Activated naive CD8-positive, alpha-beta T cell treated with anti-CD3 and anti-CD28 coated beads, Interleukin-2, amount 50 U/mL, for 24 hours (primary cell): Measurements from ENCODE around the gene TIAM2.
"Not testable (repeated sequence)": the region's sequence is repeated elsewhere in the genome, so short reads cannot be mapped to it uniquely, and the experiment has no call there.

ENCODE experiments used
- ATAC-seq: fragments of 150-1000 bp; cut with Tn5 transposase; one replicate; pipeline ENCODE4 v1.10.0; 2021
- DNase-seq: peaks from one replicate; pipeline ENCODE4 v3.0.0; 2021
- H3K27ac Mint-ChIP-seq: one replicate; pipeline ENCODE4 v1.8.0; 2021; ENCODE audit warnings: mild to moderate bottlenecking, mixed read lengths
- H3K27me3 Mint-ChIP-seq: one replicate; pipeline ENCODE4 v1.8.0; 2021; ENCODE audit warnings: mixed read lengths
- H3K36me3 Mint-ChIP-seq: one replicate; pipeline ENCODE4 v1.8.0; 2021; ENCODE audit warnings: low read depth, mixed read lengths
- H3K4me1 Mint-ChIP-seq: one replicate; pipeline ENCODE4 v1.8.0; 2021; ENCODE audit warnings: mixed read lengths
- H3K4me3 Mint-ChIP-seq: one replicate; pipeline ENCODE4 v1.8.0; 2021; ENCODE audit warnings: mild to moderate bottlenecking, moderate library complexity, mixed read lengths
- H3K9me3 Mint-ChIP-seq: one replicate; pipeline ENCODE4 v1.8.0; 2021; ENCODE audit warnings: mixed read lengths

Gene TIAM2

GRCh38 chr6:155077784-155078183, 82.7 kb downstream of the TIAM2 start:
- peaks cover 24% of the 10 kb centered on the region for H3K4me1 Mint-ChIP-seq
- ATAC-seq: no peak
- H3K36me3 Mint-ChIP-seq: no peaks in the 10 kb centered on the region
- no peaks in the 10 kb centered on the region for H3K9me3 Mint-ChIP-seq
- H3K27ac Mint-ChIP-seq: no peak overlapping the region
- H3K4me3 Mint-ChIP-seq: no peak overlapping the region
- H3K27me3 Mint-ChIP-seq: peaks cover 3% of the 10 kb centered on the region
- DNase-seq: no peak

GRCh38 chr6:155078331-155078745, 83.2 kb downstream of the TIAM2 start:
- ATAC-seq (no peak), DNase-seq (no peak)
- Mint-ChIP-seq H3K9me3 (no peaks in the 10 kb centered on the region), H3K27me3 (peaks cover 3% of the 10 kb centered on the region), H3K4me3 (no peak overlapping the region), H3K4me1 (peaks cover 24% of the 10 kb centered on the region), H3K27ac (peak overlapping the region; percentile 28), H3K36me3 (no peaks in the 10 kb centered on the region)

GRCh38 chr6:155079985-155080452, 84.9 kb downstream of the TIAM2 start:
- DNase-seq: no peak
- peak; percentile 75 for ATAC-seq

GRCh38 chr6:155080881-155081845, 86.0 kb downstream of the TIAM2 start:
- no peak for ATAC-seq
- Mint-ChIP-seq H3K27me3 (peaks cover 3% of the 10 kb centered on the region), H3K4me3 (no peak overlapping the region), H3K9me3 (no peaks in the 10 kb centered on the region), H3K4me1 (peaks cover 24% of the 10 kb centered on the region), H3K27ac (peak overlapping the region; percentile 29), H3K36me3 (no peaks in the 10 kb centered on the region)
- DNase-seq: no peak

More at GRCh38 chr6:155079985-155080452, 84.9 kb downstream of the TIAM2 start:
- no peaks in the 10 kb centered on the region for H3K9me3 Mint-ChIP-seq
- no peak overlapping the region for H3K4me3 Mint-ChIP-seq
- peaks cover 24% of the 10 kb centered on the region for H3K4me1 Mint-ChIP-seq
- no peaks in the 10 kb centered on the region for H3K36me3 Mint-ChIP-seq
- peak overlapping the region; percentile 70 for H3K27ac Mint-ChIP-seq
- H3K27me3 Mint-ChIP-seq: peaks cover 3% of the 10 kb centered on the region

GRCh38 chr6:155084431-155085123, 89.5 kb downstream of the TIAM2 start:
- Mint-ChIP-seq H3K4me3 (no peak overlapping the region), H3K27me3 (peaks cover 5% of the 10 kb centered on the region), H3K9me3 (no peaks in the 10 kb centered on the region), H3K36me3 (no peaks in the 10 kb centered on the region), H3K27ac (no peak overlapping the region), H3K4me1 (peaks cover 14% of the 10 kb centered on the region)
- no peak for DNase-seq
- no peak for ATAC-seq

- Mint-ChIP-seq H3K9me3 (no peaks in the 10 kb centered on the region), H3K4me3 (no peak overlapping the region), H3K27ac (no peak overlapping the region), H3K4me1 (peaks cover 5% of the 10 kb centered on the region), H3K27me3 (peaks cover 8% of the 10 kb centered on the region), H3K36me3 (no peaks in the 10 kb centered on the region)
- no peak for ATAC-seq
- DNase-seq: no peak
Observed at GRCh38 chr6:155085582-155086257, 90.6 kb downstream of the TIAM2 start.

- Mint-ChIP-seq H3K27me3 (peaks cover 5% of the 10 kb centered on the region), H3K27ac (no peak overlapping the region), H3K4me3 (no peak overlapping the region), H3K36me3 (no peaks in the 10 kb centered on the region), H3K4me1 (peaks cover 10% of the 10 kb centered on the region), H3K9me3 (no peaks in the 10 kb centered on the region)
- ATAC-seq (no peak), DNase-seq (no peak)
Observed at GRCh38 chr6:155088856-155089255, 93.7 kb downstream of the TIAM2 start.

- no peak for ATAC-seq
- no peak for DNase-seq
- H3K4me3 Mint-ChIP-seq: no peak overlapping the region
- no peaks in the 10 kb centered on the region for H3K9me3 Mint-ChIP-seq
- H3K27me3 Mint-ChIP-seq: peaks cover 5% of the 10 kb centered on the region
- no peak overlapping the region for H3K27ac Mint-ChIP-seq
- H3K4me1 Mint-ChIP-seq: peaks cover 13% of the 10 kb centered on the region
- no peaks in the 10 kb centered on the region for H3K36me3 Mint-ChIP-seq
Observed at GRCh38 chr6:155089746-155090145, 94.6 kb downstream of the TIAM2 start.

GRCh38 chr6:155090166-155090565, 95.1 kb downstream of the TIAM2 start:
- Mint-ChIP-seq H3K27ac (no peak overlapping the region), H3K27me3 (peaks cover 5% of the 10 kb centered on the region), H3K4me1 (peaks cover 17% of the 10 kb centered on the region), H3K4me3 (no peak overlapping the region), H3K36me3 (no peaks in the 10 kb centered on the region), H3K9me3 (no peaks in the 10 kb centered on the region)
- ATAC-seq: no peak
- no peak for DNase-seq

GRCh38 chr6:155091756-155092155, 96.6 kb downstream of the TIAM2 start:
- H3K36me3 Mint-ChIP-seq: no peaks in the 10 kb centered on the region
- ATAC-seq (no peak), DNase-seq (no peak)
- peaks cover 7% of the 10 kb centered on the region for H3K27me3 Mint-ChIP-seq
- no peak overlapping the region for H3K27ac Mint-ChIP-seq
- peaks cover under 1% of the 10 kb centered on the region for H3K9me3 Mint-ChIP-seq
- H3K4me1 Mint-ChIP-seq: peaks cover 18% of the 10 kb centered on the region
- no peak overlapping the region for H3K4me3 Mint-ChIP-seq

- Mint-ChIP-seq H3K4me1 (peaks cover 18% of the 10 kb centered on the region), H3K4me3 (no peak overlapping the region), H3K36me3 (peaks cover 3% of the 10 kb centered on the region), H3K27ac (no peak overlapping the region), H3K27me3 (peaks cover 9% of the 10 kb centered on the region), H3K9me3 (peaks cover 9% of the 10 kb centered on the region)
- ATAC-seq (peak; percentile 87), DNase-seq (peak; percentile 16)
Observed at GRCh38 chr6:155093430-155093829, 98.3 kb downstream of the TIAM2 start.

GRCh38 chr6:155100087-155100486, 105.0 kb downstream of the TIAM2 start:
- H3K9me3 Mint-ChIP-seq: peaks cover 9% of the 10 kb centered on the region
- no peak for ATAC-seq

GRCh38 chr6:155100591-155100990, 105.5 kb downstream of the TIAM2 start:
- ATAC-seq: no peak
- H3K9me3 Mint-ChIP-seq: peaks cover 9% of the 10 kb centered on the region
- H3K27me3 Mint-ChIP-seq: peaks cover 6% of the 10 kb centered on the region

More at GRCh38 chr6:155100087-155100486, 105.0 kb downstream of the TIAM2 start:
- Mint-ChIP-seq H3K4me3 (no peak overlapping the region), H3K27me3 (peaks cover 6% of the 10 kb centered on the region), H3K36me3 (peaks cover 3% of the 10 kb centered on the region), H3K4me1 (peaks cover 16% of the 10 kb centered on the region), H3K27ac (no peak overlapping the region)
- DNase-seq: no peak

GRCh38 chr6:155103083-155103645, 108.0 kb downstream of the TIAM2 start:
- ATAC-seq, DNase-seq, H3K27me3 Mint-ChIP-seq: not testable (repeated sequence)

More at GRCh38 chr6:155100591-155100990, 105.5 kb downstream of the TIAM2 start:
- peaks cover 3% of the 10 kb centered on the region for H3K36me3 Mint-ChIP-seq
- H3K27ac Mint-ChIP-seq: no peak overlapping the region
- H3K4me3 Mint-ChIP-seq: no peak overlapping the region
- DNase-seq: no peak
- H3K4me1 Mint-ChIP-seq: peaks cover 18% of the 10 kb centered on the region

More at GRCh38 chr6:155103083-155103645, 108.0 kb downstream of the TIAM2 start:
- H3K4me1 Mint-ChIP-seq: peaks cover 37% of the 10 kb centered on the region
- not testable (repeated sequence) for H3K4me3 Mint-ChIP-seq, H3K27ac Mint-ChIP-seq, H3K36me3 Mint-ChIP-seq, H3K9me3 Mint-ChIP-seq
